ENCODE measurements around the gene MRTFB.

Gene MRTFB

DNA sequence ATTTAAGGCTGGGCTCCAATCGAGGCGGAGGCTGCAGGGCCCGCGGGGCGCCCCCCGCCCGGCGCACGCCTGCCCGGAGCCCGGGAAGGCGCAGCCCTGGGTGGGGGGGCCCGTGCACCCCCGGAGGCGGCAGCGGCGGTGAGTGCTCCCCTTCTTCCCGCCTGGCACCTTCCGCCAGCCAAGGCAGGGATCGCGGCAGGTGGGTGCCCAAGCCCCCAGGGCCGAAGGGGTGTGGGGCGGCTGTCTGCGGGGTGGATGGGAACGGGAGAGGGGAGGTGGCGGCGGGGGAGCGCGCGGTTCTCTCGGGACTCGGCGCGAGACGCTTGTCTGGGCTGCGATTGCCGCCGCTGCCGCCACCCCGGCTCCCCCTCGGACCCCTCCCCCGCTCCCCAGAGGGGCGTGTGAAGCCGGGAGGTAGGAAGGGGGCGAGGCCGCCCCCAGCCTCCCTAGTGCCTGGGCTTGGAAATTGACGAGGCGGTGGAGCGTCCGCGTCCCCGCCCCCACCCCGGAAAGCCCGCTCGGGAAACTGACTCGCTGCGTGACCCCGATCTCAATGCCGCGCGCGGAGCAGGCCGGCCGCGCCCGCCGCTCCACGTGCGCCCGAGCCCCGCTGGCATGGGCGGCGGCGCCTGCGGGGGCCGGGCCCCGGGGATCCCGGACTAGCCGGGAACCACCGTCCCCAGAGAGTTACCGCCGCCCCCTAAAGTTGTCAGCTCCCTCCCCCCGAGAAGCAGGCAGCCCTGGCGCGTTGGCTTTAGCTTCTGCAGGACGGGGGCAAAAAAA is 231.5 kb downstream of the MRTFB start:
- Histone ChIP-seq H3K36me3 (ENCODE audit: control insufficient read depth in 2 of 2, insufficient read depth in 2 of 2, low read length in 2 of 2) (no peaks in the 10 kb centered on the region), H3K9ac (ENCODE audit: low read length in 2 of 2) (peak overlapping the region; percentile 72 to 84), H3K9me3 (ENCODE audit: control insufficient read depth in 2 of 2, low read length in 2 of 2) (no peaks in the 10 kb centered on the region), H3K4me3 (ENCODE audit: low read length in 2 of 2) (peak overlapping the region; percentile 81 to 87), H3K27ac (ENCODE audit: low read length) (no peak overlapping the region), H3K27me3 (ENCODE audit: control insufficient read depth in 1 of 2, insufficient read depth in 2 of 2, low read length in 2 of 2) (no peaks in the 10 kb centered on the region), H3K4me1 (ENCODE audit: control insufficient read depth, insufficient read depth, low read length) (peaks cover 34% of the 10 kb centered on the region)

- peak overlapping the region; percentile 49 for H3K27ac ChIP-seq (ENCODE audit: low read length)
Measured at GRCh38 chr16:14303182-14303618, 232.1 kb downstream of the MRTFB start.

DNA sequence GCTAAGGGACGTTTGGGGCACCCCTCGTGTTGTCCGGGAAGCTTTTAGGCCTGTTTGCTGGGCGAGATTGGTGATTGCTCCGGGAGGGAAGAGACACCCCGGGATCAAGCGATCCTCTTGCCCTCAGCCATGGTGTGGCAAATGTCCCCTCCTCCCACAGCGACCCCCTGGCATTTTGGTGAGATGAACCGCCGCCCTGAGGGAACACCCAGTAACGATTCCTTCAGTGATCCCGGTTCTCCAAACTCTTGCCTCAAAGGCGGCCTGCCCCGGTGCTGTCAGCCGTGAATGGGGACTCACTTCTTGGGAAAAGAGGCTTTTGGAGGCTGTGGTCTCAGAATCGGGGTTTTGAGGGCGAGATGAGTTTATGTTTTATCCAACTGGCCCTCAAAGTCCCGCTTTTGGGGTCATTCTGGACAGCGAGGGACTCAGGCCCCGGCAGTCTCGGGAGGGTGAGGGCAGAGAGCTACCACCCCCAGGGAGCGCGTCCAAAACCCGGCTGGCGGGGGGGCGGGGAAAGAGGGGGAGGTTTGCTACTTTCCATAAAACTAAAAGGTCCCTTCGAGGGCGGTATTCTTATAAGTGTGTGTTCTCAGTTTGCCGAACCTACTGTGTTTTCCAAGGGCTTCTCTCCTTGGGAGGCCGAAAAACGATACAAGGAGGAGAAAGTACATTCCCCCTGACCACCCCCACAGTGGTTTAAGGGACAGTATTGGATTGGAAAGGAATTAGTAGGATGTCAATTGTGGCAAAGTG is 232.7 kb downstream of the MRTFB start:
- H3K4me1 ChIP-seq (ENCODE audit: control insufficient read depth, insufficient read depth, low read length), result peaks cover 44% of the 10 kb centered on the region
- peak overlapping the region; percentile 81 to 87 for H3K4me3 ChIP-seq (ENCODE audit: low read length in 2 of 2)
- no peaks in the 10 kb centered on the region for H3K27me3 ChIP-seq (ENCODE audit: control insufficient read depth in 1 of 2, insufficient read depth in 2 of 2, low read length in 2 of 2)
- H3K36me3 ChIP-seq (ENCODE audit: control insufficient read depth in 2 of 2, insufficient read depth in 2 of 2, low read length in 2 of 2), result no peaks in the 10 kb centered on the region
- H3K27ac ChIP-seq (ENCODE audit: low read length), result peak overlapping the region; percentile 49
- no peaks in the 10 kb centered on the region for H3K9me3 ChIP-seq (ENCODE audit: control insufficient read depth in 2 of 2, low read length in 2 of 2)
- peak overlapping the region; percentile 72 to 84 for H3K9ac ChIP-seq (ENCODE audit: low read length in 2 of 2)

More at GRCh38 chr16:14303182-14303618, 232.1 kb downstream of the MRTFB start:
- Histone ChIP-seq H3K36me3 (ENCODE audit: control insufficient read depth in 2 of 2, insufficient read depth in 2 of 2, low read length in 2 of 2) (no peaks in the 10 kb centered on the region), H3K9ac (ENCODE audit: low read length in 2 of 2) (peak overlapping the region; percentile 72 to 84), H3K27me3 (ENCODE audit: control insufficient read depth in 1 of 2, insufficient read depth in 2 of 2, low read length in 2 of 2) (no peaks in the 10 kb centered on the region), H3K9me3 (ENCODE audit: control insufficient read depth in 2 of 2, low read length in 2 of 2) (no peaks in the 10 kb centered on the region), H3K4me1 (ENCODE audit: control insufficient read depth, insufficient read depth, low read length) (peaks cover 40% of the 10 kb centered on the region), H3K4me3 (ENCODE audit: low read length in 2 of 2) (peak overlapping the region; percentile 81 to 87)

DNA sequence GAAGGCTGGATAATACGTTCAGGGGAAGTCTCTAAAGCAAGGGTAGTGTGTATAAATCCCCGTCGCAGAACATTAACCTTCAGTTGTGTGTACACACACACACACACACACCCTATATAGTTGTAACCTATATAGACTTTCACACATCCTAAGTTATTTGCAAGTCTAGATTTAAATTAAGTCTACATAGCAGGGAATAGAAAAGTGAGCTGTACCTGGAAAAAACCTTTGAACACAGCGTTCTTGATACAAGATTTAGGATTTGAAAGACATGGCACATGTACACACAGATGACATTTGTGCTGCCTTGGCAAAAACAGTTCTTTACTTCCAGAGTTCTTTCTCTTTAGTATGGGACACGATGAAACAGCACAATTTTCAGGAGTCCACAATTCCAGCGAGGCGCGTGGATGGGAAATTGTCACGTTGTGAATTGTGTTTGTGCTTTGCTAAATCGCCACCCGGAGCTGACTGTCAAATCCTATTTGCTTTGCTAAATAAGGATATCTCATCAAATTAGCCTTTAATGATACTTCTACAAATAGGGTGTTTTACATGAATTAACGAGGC is 233.9 kb downstream of the MRTFB start:
- Histone ChIP-seq H3K9ac (ENCODE audit: low read length in 2 of 2) (no peak overlapping the region), H3K4me3 (ENCODE audit: low read length in 2 of 2) (no peak overlapping the region), H3K27me3 (ENCODE audit: control insufficient read depth in 1 of 2, insufficient read depth in 2 of 2, low read length in 2 of 2) (no peaks in the 10 kb centered on the region), H3K4me1 (ENCODE audit: control insufficient read depth, insufficient read depth, low read length) (peaks cover 55% of the 10 kb centered on the region), H3K36me3 (ENCODE audit: control insufficient read depth in 2 of 2, insufficient read depth in 2 of 2, low read length in 2 of 2) (no peaks in the 10 kb centered on the region), H3K27ac (ENCODE audit: low read length) (no peak overlapping the region), H3K9me3 (ENCODE audit: control insufficient read depth in 2 of 2, low read length in 2 of 2) (no peaks in the 10 kb centered on the region)

- Histone ChIP-seq H3K36me3 (ENCODE audit: control insufficient read depth in 2 of 2, insufficient read depth in 2 of 2, low read length in 2 of 2) (no peaks in the 10 kb centered on the region), H3K9ac (ENCODE audit: low read length in 2 of 2) (peak overlapping the region; percentile 7 to 51), H3K4me3 (ENCODE audit: low read length in 2 of 2) (peak overlapping the region in 1 of 2 donors; percentile 57), H3K27me3 (ENCODE audit: control insufficient read depth in 1 of 2, insufficient read depth in 2 of 2, low read length in 2 of 2) (no peaks in the 10 kb centered on the region), H3K9me3 (ENCODE audit: control insufficient read depth in 2 of 2, low read length in 2 of 2) (no peaks in the 10 kb centered on the region), H3K27ac (ENCODE audit: low read length) (peak overlapping the region; percentile 67), H3K4me1 (ENCODE audit: control insufficient read depth, insufficient read depth, low read length) (peaks cover 56% of the 10 kb centered on the region)
Measured at GRCh38 chr16:14306485-14307058, 235.5 kb downstream of the MRTFB start.

- peaks cover 55% of the 10 kb centered on the region for H3K4me1 ChIP-seq (ENCODE audit: control insufficient read depth, insufficient read depth, low read length)
- no peaks in the 10 kb centered on the region for H3K9me3 ChIP-seq (ENCODE audit: control insufficient read depth in 2 of 2, low read length in 2 of 2)
- H3K36me3 ChIP-seq (ENCODE audit: control insufficient read depth in 2 of 2, insufficient read depth in 2 of 2, low read length in 2 of 2), result no peaks in the 10 kb centered on the region
- peak overlapping the region; percentile 7 to 51 for H3K9ac ChIP-seq (ENCODE audit: low read length in 2 of 2)
- peak overlapping the region; percentile 67 for H3K27ac ChIP-seq (ENCODE audit: low read length)
- H3K4me3 ChIP-seq (ENCODE audit: low read length in 2 of 2), result peak overlapping the region in 1 of 2 donors; percentile 57
- H3K27me3 ChIP-seq (ENCODE audit: control insufficient read depth in 1 of 2, insufficient read depth in 2 of 2, low read length in 2 of 2), result no peaks in the 10 kb centered on the region
Measured at GRCh38 chr16:14307059-14307526, 236.0 kb downstream of the MRTFB start.

- Histone ChIP-seq H3K4me3 (ENCODE audit: low read length in 2 of 2) (peak overlapping the region in 1 of 2 donors; percentile 49), H3K9ac (ENCODE audit: low read length in 2 of 2) (peak overlapping the region; percentile 7 to 51), H3K36me3 (ENCODE audit: control insufficient read depth in 2 of 2, insufficient read depth in 2 of 2, low read length in 2 of 2) (no peaks in the 10 kb centered on the region), H3K27me3 (ENCODE audit: control insufficient read depth in 1 of 2, insufficient read depth in 2 of 2, low read length in 2 of 2) (no peaks in the 10 kb centered on the region), H3K4me1 (ENCODE audit: control insufficient read depth, insufficient read depth, low read length) (peaks cover 55% of the 10 kb centered on the region), H3K9me3 (ENCODE audit: control insufficient read depth in 2 of 2, low read length in 2 of 2) (no peaks in the 10 kb centered on the region), H3K27ac (ENCODE audit: low read length) (peak overlapping the region; percentile 67)
Measured at GRCh38 chr16:14307527-14308367, 236.6 kb downstream of the MRTFB start.

DNA sequence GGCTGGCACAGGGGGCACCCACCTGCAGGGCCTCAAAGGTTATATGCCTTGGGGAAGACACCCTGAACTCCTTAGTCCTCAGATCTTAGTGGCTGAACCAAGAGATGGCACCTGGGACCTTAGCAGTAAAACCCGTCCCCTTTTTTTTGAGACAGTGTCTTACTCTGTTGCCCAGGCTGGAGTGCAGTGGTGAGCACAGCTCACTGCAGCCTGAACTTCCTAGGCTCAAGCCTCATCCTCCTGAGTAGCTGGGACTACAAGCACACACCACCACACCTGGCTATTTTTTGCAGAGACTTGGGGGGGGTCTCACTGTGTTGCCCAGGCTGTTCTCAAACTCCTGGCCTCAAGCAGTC is 237.2 kb downstream of the MRTFB start:
- Histone ChIP-seq H3K9ac (ENCODE audit: low read length in 2 of 2) (no peak overlapping the region), H3K36me3 (ENCODE audit: control insufficient read depth in 2 of 2, insufficient read depth in 2 of 2, low read length in 2 of 2) (no peaks in the 10 kb centered on the region), H3K9me3 (ENCODE audit: control insufficient read depth in 2 of 2, low read length in 2 of 2) (no peaks in the 10 kb centered on the region), H3K27me3 (ENCODE audit: control insufficient read depth in 1 of 2, insufficient read depth in 2 of 2, low read length in 2 of 2) (no peaks in the 10 kb centered on the region), H3K4me1 (ENCODE audit: control insufficient read depth, insufficient read depth, low read length) (peaks cover 53% of the 10 kb centered on the region), H3K27ac (ENCODE audit: low read length) (peak overlapping the region; percentile 67), H3K4me3 (ENCODE audit: low read length in 2 of 2) (peak overlapping the region in 1 of 2 donors; percentile 49)

DNA sequence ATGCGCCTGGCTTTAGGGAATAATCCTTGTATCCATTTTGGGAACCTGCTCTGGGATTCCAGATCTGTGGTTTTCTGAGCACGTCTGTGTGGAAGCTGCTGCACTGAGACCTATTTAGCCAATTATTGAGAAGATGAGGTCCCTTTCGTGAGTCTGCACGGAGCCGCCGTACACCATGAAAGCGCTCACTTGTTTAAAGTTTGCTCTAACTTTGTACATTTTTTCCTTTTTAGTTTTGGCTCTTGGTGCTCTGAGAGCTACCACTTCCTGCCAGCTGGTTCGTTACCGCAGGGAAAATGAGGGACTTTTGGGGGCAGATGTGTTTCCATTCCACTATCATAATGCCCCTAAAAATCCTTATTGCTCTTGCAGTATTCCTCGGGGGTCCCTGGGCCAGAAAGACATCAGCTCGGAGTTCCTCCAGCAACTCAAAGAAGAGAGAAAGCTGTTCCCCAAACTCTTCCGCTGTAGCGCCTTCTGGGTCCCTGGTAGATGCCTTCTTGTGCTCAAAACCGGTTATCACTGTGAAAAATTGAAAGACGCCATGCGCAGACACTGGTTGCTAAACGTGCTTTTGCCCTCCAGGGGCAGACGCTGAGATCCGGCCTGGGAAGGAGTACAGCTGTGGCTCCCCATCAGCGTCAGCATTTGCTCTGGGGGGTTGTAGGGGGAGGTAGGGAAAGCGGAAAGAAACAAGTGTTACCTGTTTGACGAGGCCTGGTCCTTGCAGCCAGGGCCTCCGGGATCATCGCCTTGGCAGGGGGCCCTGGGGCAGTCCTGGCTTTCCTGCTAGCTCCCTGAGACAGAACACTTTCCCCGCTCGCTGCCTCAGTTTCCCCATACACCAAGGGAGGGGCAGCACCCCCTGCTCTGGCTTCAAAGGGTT is 238.1 kb downstream of the MRTFB start:
- no peak overlapping the region for H3K9ac ChIP-seq (ENCODE audit: low read length in 2 of 2)
- no peaks in the 10 kb centered on the region for H3K27me3 ChIP-seq (ENCODE audit: control insufficient read depth in 1 of 2, insufficient read depth in 2 of 2, low read length in 2 of 2)
- no peaks in the 10 kb centered on the region for H3K36me3 ChIP-seq (ENCODE audit: control insufficient read depth in 2 of 2, insufficient read depth in 2 of 2, low read length in 2 of 2)
- H3K4me3 ChIP-seq (ENCODE audit: low read length in 2 of 2), result peak overlapping the region; percentile 6 to 47
- peaks cover 48% of the 10 kb centered on the region for H3K4me1 ChIP-seq (ENCODE audit: control insufficient read depth, insufficient read depth, low read length)
- H3K27ac ChIP-seq (ENCODE audit: low read length), result no peak overlapping the region
- no peaks in the 10 kb centered on the region for H3K9me3 ChIP-seq (ENCODE audit: control insufficient read depth in 2 of 2, low read length in 2 of 2)
